NOMO-1 treated with DMSO at 0.1 percent for 48 hours (cell line): ENCODE results near the gene SLC12A2.

ENCODE experiments used
- DNase-seq: peaks from one replicate; lab custom pipeline; 2025; ENCODE audit not compliant: unreplicated experiment; lab: John Stamatoyannopoulos, UW

The SLC12A2 gene

DNA sequence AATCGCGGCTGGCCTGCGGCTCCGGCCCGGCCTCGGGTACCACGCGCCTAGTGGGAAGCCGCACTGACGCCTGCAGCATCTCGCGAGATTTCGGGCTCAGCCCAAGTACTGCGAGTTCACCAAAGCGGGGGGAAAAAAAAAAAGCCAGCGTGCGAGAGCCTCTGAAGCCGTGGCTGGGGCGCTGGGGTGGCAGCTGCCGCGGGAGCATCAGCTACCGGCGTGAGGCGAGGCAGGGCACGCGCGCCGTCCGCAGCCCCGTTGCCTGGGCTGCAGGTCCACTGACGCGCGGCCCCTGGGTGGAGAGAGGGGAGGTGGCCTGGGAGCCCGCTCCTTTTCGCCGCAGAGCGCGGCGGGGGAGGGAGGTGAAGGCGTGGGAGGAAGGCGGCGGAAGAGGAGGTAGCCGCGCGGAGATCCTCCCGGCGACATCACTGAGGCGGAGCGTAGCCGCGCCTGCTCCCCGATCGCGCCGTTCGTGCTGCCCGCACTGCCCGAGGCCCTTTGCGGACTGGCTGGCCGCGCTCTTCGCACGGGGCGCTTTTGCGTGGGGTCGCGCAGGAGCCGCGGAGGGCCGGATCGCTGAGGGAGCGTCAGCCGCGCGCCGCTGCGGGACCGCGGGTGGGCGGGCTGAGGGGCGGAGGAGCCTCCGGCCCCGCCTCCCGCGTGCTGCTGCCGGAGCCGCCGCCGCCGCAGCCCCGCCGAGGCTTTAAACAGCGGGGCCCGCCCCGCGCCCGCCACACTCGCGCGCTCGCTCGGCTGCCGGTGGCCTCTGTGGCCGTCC, at the start of gene SLC12A2:
Gene SLC12A2 (plus strand): TSS at position 734 of the 778 bp plus-strand sequence. CDS start 189 bp downstream, outside the sequence.
- DNase-seq = peak; percentile 87

DNA sequence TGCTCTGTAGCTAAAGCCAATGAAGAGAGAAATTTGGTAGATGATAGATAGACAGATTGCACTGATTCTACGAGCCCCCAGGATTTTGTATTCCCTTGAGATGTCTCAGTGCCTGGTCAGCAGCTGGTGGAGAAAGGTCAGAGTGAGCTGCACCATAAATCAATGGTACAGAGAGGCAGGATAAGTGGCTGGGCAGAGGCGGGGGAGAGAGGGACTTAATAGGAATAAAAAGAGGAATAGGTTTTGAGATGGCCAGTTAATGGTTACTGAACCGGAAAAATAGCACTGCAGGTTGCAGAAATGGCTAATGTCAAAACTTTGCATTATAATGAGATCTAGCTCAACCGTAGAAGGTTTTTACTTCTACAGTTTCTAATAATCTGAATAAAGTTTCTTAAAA, 47.9 kb upstream of the SLC12A2 start:
- DNase-seq = no peak

DNA sequence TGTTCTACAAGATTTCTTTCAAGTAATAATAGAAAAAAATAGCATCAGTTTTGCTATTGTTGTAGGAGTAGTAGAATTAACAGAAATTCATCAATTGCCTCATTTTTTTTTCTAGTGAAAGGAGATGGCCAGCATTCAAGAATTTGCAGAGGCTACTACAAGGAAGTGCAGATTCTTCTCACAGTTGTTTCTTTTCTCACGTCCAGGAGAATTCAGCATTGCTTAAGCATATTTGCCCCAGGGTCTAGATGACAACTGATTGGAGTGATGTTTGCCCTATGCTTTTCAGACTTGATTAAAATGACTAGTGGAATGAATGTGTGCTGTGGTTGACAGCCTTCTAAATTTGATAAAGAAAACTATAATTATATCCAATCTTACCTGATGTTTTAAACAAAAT, 46.6 kb upstream of the SLC12A2 start:
- DNase-seq = no peak

DNA sequence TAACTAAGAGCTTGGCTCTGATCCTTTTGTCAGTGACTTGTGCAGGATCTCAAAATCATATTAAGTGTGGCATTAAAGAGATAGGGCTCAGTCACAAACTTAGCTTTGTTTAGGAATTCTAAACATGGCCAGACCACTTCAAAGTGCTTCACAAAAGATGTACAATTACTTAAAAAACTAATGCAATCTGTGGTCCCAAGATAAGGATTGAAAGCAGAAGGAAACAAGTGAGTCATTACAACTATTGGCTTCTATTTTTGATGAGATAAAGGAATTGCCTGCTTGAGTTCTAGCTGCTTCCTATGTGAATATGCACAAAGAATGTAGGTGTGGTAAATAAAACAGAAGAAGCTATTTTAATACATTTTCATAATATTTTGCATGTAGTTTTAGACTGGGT, 44.9 kb upstream of the SLC12A2 start:
- peak; percentile 57 for DNase-seq

- DNase-seq = no peak
These were observed 42.6 kb upstream of the SLC12A2 start for GRCh38 chr5:128040927-128041326.

GRCh38 chr5:128052780-128053179, 30.8 kb upstream of the SLC12A2 start:
- DNase-seq = no peak

DNA sequence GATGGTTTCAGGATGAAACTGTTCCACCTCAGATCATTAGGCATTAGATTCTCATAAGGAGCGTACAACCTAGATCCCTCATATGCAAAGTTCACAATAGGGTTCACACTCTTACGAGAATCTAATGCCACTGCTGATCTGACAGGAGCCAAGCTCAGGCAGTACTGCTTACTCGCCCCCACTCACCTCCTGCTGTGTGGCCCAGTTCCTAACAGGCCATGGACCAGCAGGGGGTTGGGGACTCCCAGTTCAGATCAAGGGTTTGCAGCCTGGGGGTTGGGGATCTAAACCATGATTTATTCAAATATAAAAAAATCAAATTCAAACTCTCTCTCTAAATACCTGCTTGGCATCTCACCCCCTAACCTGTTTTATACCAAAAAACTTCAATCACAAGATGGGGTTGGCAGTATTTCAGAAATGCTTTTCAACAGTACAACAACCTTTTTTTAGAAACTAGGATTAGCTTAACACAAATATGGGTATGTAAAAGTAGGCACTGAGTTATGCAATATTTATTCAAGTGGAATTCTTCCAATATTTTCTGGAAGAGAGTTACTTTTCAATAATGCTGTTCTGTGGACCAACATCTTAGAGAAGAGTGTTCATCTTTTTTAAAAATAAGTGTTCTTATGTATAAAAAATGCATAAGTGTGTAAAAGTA, 30.1 kb upstream of the SLC12A2 start:
- no peak for DNase-seq

GRCh38 chr5:128060644-128061385, 22.8 kb upstream of the SLC12A2 start:
- DNase-seq = no peak

DNA sequence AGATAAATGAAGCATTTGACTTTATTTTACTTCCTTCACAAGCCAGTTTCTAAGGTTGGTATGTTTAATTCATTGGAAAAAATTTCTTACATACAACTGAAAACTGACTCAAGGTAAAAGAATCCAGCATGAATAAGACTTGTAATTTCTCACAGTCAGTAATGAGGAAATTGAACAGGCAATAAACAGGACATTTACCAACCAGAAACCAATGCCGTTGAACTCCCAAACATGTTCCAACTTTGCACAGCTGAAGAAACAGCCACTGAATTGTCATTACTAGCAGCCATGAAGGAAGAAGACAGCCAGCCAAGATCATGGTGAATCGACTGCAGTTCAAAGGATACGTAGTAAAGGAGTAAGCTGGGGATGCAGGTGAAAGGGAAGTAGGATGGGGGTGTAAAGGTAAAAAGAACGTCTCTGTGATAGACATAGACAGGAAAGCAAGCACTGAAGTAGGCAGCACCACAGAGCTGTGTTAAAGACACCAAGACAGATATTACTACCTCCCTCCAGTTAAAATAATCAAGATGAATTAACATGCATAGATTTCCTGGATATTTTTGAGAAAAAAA, 21.3 kb upstream of the SLC12A2 start:
- no peak for DNase-seq

DNA sequence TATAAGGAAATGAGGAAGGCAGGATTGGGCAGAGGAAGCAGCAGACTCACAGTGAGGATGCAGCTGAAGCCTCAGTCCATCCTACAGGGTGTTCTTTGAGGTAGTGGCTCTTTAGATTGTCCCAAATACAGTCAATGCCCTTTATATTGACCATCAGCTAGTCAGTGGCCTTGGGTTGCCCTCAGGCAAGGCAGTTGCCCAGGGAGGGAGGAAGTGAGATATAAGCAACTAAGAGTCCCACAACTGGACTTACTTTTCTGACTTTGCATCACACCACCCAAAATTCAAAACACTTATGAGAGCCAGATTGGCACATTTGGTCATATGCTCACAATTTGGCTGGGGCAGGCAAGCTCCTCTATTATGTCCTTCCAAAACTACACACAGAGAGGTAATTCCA, 9.4 kb upstream of the SLC12A2 start:
- DNase-seq = no peak

DNA sequence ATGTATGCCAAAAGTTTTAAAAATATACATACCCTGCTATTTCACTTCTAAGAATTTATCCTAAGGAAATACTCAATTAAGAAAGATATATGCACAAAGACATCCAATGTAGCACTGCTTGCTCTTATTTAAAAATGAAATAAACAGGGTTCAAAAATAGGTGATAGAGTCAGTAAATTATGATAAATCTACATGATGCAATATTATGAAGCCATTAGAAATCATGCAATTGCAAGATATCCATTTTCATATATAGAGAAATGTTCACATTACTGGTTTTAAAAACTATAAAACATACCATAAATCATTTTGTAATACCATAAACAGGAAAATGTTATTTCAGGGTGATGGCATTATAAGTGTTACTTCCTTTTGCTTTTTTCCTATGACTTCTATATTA, 8.6 kb upstream of the SLC12A2 start:
- DNase-seq = no peak

DNA sequence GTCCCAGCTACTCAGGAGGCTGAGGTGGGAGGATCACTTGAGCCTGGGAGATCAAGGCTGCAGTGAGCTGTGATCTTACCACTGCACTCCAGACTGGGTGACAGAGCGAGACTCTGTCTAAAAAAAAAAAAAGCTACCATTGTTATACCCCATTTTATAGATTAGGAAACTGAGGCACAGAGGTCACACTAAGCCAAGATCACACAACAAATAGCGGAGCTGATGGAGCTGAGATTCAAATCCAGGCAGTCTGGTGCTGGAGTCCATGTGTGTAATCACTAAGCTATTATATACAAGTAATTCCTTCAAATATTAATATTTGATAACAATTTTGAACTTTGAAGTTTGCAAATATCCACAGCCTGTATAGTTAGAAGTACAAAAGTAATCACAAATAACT, 6.0 kb upstream of the SLC12A2 start:
- DNase-seq = no peak

GRCh38 chr5:128081111-128081851, 2.3 kb upstream of the SLC12A2 start:
- DNase-seq = no peak

GRCh38 chr5:128082551-128083032, 974 bp upstream of the SLC12A2 start:
- peak; percentile 50 for DNase-seq

DNA sequence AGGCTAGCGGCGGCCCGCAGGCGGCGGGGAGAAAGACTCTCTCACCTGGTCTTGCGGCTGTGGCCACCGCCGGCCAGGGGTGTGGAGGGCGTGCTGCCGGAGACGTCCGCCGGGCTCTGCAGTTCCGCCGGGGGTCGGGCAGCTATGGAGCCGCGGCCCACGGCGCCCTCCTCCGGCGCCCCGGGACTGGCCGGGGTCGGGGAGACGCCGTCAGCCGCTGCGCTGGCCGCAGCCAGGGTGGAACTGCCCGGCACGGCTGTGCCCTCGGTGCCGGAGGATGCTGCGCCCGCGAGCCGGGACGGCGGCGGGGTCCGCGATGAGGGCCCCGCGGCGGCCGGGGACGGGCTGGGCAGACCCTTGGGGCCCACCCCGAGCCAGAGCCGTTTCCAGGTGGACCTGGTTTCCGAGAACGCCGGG, 253 bp downstream of the SLC12A2 start:
- no peak for DNase-seq

GRCh38 chr5:128084228-128085167, 932 bp downstream of the SLC12A2 start:
- peak; percentile 9 for DNase-seq

GRCh38 chr5:128085413-128085812, 1.8 kb downstream of the SLC12A2 start:
- no peak for DNase-seq

DNA sequence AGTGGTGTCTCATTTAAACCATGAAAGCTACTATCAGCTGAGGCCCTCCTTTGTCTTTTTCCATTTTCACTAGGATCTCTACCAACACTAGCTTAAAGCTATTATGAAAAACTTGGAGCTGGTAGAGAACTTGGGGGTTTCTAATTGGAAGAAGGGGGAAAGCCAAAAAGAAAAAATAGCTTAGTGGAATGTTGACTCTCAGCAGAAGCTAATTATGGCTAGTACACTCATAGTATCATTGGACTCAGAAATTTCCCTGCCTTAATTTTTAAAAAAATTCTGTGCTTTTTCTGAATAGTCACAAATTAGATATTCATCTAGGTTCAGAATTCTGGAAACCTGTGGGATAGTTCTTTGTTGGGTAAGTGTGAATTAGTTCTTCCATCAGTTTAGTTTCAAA, 8.0 kb downstream of the SLC12A2 start:
- no peak for DNase-seq

DNA sequence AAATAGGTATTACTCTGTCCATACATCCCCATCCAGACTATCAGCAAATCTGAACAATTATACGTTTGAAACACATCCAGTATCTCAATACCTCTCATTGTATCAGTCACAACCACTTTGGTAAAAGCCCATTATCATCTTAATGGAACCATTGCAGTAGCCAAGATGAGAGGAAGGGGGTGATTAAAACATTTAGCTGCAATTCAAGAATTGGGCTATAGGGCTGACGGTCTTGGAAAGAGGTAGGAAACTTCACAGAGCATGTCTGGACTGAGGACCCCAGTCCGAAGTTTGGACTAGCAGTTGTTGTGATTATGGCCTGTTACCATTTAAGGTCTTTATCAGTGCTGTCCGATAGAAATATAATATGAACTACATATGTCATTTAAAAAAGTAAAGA, 8.6 kb downstream of the SLC12A2 start:
- no peak for DNase-seq

- DNase-seq = no peak
These were observed 9.8 kb downstream of the SLC12A2 start for GRCh38 chr5:128093368-128093767.
